HepG2 (cell line): ENCODE results near the gene VGF. TPM values are rescaled to one million over a fixed set of nuclear protein-coding genes. Genes with fewer than 3 reads are reported as not detected.

ENCODE experiments used
- ARNT2 ChIP-seq: sonication (generic); formaldehyde crosslinking; IDR thresholded peaks from 2 replicates; pipeline ENCODE4 v1.8.0; 2022; ENCODE audit warnings: mild to moderate bottlenecking, low read depth, missing genetic modification reagents, moderate library complexity
- ATF4 ChIP-seq, 2 experiments: fragments of 450-650 bp in 1 of 2; sonication (generic) in 1 of 2; formaldehyde crosslinking; IDR thresholded peaks; 2 replicates each; pipeline versions ENCODE4 v1.5.0 to v1.8.0; 2020 to 2022; ENCODE audit warnings: mild to moderate bottlenecking in 1 of 2, missing genetic modification reagents in 1 of 2
- BHLHE40 ChIP-seq: IDR thresholded peaks from 2 replicates; pipeline ENCODE4 v1.6.1; 2011; ENCODE audit warnings: low read length, improper control_type of control experiment
- CENPX ChIP-seq: sonication (generic); formaldehyde crosslinking; IDR thresholded peaks from 2 replicates; pipeline ENCODE4 v1.9.0; 2021; ENCODE audit warnings: mild to moderate bottlenecking, missing genetic modification reagents, moderate library complexity
- CREB3 ChIP-seq: sonication (generic); formaldehyde crosslinking; IDR thresholded peaks from 2 replicates; pipeline ENCODE4 v1.5.0; 2020; ENCODE audit warnings: missing genetic modification reagents
- EP300 ChIP-seq, 3 experiments: sonication (generic) in 1 of 3; formaldehyde crosslinking in 1 of 3; IDR thresholded peaks; 2 replicates each; pipeline versions ENCODE4 v1.5.1 to v1.6.1; 2011 to 2020; ENCODE audit warnings: low read depth in 2 of 3, low read length in 2 of 3, borderline replicate concordance in 1 of 3, improper control_type of control experiment in 1 of 3, mild to moderate bottlenecking in 1 of 3, missing genetic modification reagents in 1 of 3, moderate library complexity in 1 of 3
- FOXA1 ChIP-seq, 2 experiments: fragments of 450-650 bp in 1 of 2; sonication (generic) in 1 of 2; formaldehyde crosslinking in 1 of 2; IDR thresholded peaks; 2 replicates each; pipeline versions ENCODE4 v1.4.0 to v1.6.1; 2016 to 2020; ENCODE audit warnings: missing genetic modification reagents in 1 of 2
- HHEX ChIP-seq: IDR thresholded peaks from 2 replicates; pipeline ENCODE4 v1.6.1; 2016; ENCODE audit warnings: control low read depth
- HNRNPH1 ChIP-seq: fragments of 200-400 bp; formaldehyde crosslinking; optimal IDR thresholded peaks from 2 replicates; pipeline ENCODE3; 2017; ENCODE audit warnings: mild to moderate bottlenecking, low read depth, low read length
- UBTF ChIP-seq: sonication (generic); formaldehyde crosslinking; IDR thresholded peaks from 2 replicates; pipeline ENCODE4 v1.4.0; 2020; ENCODE audit warnings: mild to moderate bottlenecking, missing genetic modification reagents
- USF2 ChIP-seq, 2 experiments: sonication (generic) in 1 of 2; formaldehyde crosslinking in 1 of 2; IDR thresholded peaks; 2 replicates each; pipeline versions ENCODE4 v1.5.1 to v1.6.1; 2011 to 2020; ENCODE audit warnings: borderline replicate concordance in 1 of 2, low read depth in 1 of 2, low read length in 1 of 2, mild to moderate bottlenecking in 1 of 2, missing genetic modification reagents in 1 of 2, moderate library complexity in 1 of 2
- ZBTB26 ChIP-seq: IDR thresholded peaks from 2 replicates; pipeline ENCODE4 v1.6.1; 2016; ENCODE audit warnings: missing compliant biosample characterization, missing genetic modification reagents, borderline replicate concordance
- ZKSCAN5 ChIP-seq: sonication (generic); formaldehyde crosslinking; IDR thresholded peaks from 2 replicates; pipeline ENCODE4 v1.5.1; 2020; ENCODE audit warnings: mild to moderate bottlenecking, missing genetic modification reagents
- ZNF121 ChIP-seq: sonication (generic); formaldehyde crosslinking; IDR thresholded peaks from 2 replicates; pipeline ENCODE4 v1.5.0; 2020; ENCODE audit warnings: mild to moderate bottlenecking, missing genetic modification reagents
- ZNF644 ChIP-seq: IDR thresholded peaks from 2 replicates; pipeline ENCODE4 v1.6.1; 2016; ENCODE audit warnings: low read depth
- polyA plus RNA-seq, 8 experiments: library from polyadenylated mRNA; depleted of rRNA in 3 of 8; stranded (reverse) in 7 of 8; unstranded in 1 of 8; fragments of >200 nt; fragmentation: Illumina TruSeq in 4 of 8; extraction: Trizol in 4 of 8; gene quantifications; 2 replicates each; pipeline versions ENCODE4 v1.2.1 to v1.2.3, GENCODE V29; 2011 to 2016; ENCODE audit warnings: low read depth in 4 of 8, missing spikeins in 1 of 8, mixed read lengths in 1 of 8; ENCODE audit not compliant: insufficient read depth in 1 of 8
- total RNA-seq, 5 experiments: library from RNA; depleted of rRNA; stranded (reverse); fragments of >200 nt; fragmentation: Illumina TruSeq; extraction: Trizol; gene quantifications; 2 replicates each; pipeline ENCODE4 v1.2.3, GENCODE V29; 2016; ENCODE audit warnings: low read depth in 1 of 5

VGF gene
- total and polyA plus RNA-seq, 2 of the 13 experiments (the other 11 are each of a cell fraction or from before 2014, with no cell fraction given) = 0.12 to 0.46 TPM

DNA sequence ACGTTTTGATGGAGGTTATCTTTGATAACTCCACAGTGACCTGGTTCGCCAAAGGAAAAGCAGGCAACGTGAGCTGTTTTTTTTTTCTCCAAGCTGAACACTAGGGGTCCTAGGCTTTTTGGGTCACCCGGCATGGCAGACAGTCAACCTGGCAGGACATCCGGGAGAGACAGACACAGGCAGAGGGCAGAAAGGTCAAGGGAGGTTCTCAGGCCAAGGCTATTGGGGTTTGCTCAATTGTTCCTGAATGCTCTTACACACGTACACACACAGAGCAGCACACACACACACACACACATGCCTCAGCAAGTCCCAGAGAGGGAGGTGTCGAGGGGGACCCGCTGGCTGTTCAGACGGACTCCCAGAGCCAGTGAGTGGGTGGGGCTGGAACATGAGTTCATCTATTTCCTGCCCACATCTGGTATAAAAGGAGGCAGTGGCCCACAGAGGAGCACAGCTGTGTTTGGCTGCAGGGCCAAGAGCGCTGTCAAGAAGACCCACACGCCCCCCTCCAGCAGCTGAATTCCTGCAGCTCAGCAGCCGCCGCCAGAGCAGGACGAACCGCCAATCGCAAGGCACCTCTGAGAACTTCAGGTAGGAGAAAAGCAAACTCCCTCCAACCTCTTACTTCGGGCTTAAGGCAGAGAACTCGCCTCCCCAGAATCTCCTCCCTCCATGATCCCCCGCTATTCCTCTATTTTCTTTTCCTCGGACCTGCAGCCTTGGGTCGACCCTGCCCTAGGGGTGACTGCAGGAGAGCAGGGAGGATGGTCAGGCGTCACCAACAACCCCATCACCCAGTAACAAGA lies 38.5 kb downstream of the VGF start, which contains the start of gene SERPINE1 (continued):
- TF ChIP-seq UBTF (CRISPR knock-in tag) (peak; percentile 66), BHLHE40 (peak; percentile 75), HHEX (CRISPR knock-in tag) (peak; percentile 88), USF2 (IDR thresholded peaks at IDR 0.05; ENCODE audit: low read depth, low read length) (no peak), USF2 (CRISPR knock-in tag; IDR thresholded peaks at IDR 0.05; ENCODE audit: borderline replicate concordance) (peak; percentile 79; the same call in 1 of the 2 replicates), ATF4 (CRISPR knock-in tag; IDR thresholded peaks at IDR 0.05) (peak in 1 of 2 experiments; percentile 81; a peak in 2 of 4 replicates), ARNT2 (no peak), EP300 (IDR thresholded peaks at IDR 0.05; ENCODE audit: low read depth in 2 of 2, low read length in 2 of 2) (peak; percentile 71 to 80; a peak in 3 of 4 replicates), EP300 (CRISPR knock-in tag; IDR thresholded peaks at IDR 0.05; ENCODE audit: borderline replicate concordance) (peak; percentile 61), ZBTB26 (CRISPR knock-in tag) (no peak), ZNF121 (CRISPR knock-in tag) (no peak; the same call in none of the 2 replicates), HNRNPH1 (no peak), ZKSCAN5 (CRISPR knock-in tag) (no peak), FOXA1 (IDR thresholded peaks at IDR 0.05) (no peak), FOXA1 (CRISPR knock-in tag; IDR thresholded peaks at IDR 0.05) (peak; percentile 68), ZNF644 (peak; percentile 6; the same call in 1 of the 2 replicates), CREB3 (no peak), CENPX (CRISPR knock-in tag) (no peak)
